Inferior parietal cortex (tissue), 1 donor: ENCODE data around the gene CCDC28A.
"Not testable (repeated sequence)": the region's sequence is repeated elsewhere in the genome, so short reads cannot be mapped to it uniquely, and the experiment has no call there.

Experiments
- DNase-seq: peaks from one replicate; pipeline ENCODE4 v3.0.0-alpha.2; 2016; ENCODE audit errors: extremely low spot score

The CCDC28A gene

DNA sequence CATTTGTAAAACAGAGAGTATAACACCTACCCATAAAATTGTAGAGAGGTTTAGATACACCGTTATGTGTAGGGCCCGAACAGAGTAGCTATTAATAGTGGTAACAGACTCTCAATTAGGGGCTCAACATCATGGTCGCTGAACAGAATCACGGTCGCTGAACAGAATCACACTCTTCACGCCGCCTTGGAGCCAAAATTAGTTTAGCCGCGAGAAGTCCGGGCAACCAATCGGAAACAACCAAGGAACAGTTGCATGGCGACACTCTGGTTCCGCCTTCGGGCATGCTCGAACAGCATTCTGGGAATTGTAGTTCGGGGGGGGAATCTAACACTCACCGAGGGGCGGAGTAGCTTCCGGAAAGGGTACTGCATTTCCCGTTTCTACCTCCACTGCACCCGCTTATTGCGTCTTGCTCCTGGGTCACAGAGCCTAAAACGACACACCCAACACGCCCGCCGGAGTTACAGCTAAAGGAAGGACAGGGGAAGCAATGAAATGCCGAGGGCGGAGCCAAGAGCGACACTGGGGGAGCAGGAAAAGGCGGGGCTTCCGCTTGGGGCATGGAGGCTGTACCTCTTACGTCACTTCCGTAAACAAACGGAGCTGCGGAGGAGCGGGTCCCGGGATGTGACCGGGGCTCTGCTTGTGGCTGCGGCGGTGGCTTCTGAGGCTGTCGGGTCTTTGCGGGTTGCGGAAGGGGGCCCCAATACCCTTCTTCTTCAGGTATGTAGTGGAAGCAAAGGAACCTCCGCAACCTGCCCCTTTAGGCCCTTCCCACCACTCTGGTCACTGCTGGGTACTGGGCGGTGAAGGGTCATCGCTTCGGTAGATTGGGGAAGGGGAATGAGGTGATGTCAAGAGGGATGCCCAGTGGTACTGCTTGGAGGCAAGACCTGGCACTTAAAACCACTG lies at the start of gene CCDC28A:
CCDC28A (plus strand) TSS at position 593 of the 915 bp plus-strand sequence. CDS start 2,352 bp downstream, outside the sequence.
- DNase-seq = peak; percentile 97

DNA sequence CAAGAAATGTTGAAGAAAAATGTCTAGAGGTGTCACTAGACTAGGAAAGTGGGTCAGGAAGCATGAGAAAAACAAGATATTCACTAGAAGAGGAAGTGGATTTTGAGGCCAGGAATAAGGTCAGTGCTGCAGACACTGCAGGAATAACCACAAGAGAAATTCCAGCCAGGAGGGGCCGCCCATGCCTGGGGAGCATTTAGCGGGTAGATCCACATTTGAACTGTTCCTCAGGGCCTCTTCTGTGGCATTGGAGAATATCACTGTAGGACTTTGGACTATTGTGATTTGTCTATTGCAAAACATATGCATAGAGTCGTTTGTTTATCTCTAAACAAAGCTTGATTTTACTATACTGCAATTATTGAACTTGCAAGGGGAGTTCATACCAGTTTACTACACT lies 49.6 kb upstream of the CCDC28A start:
- DNase-seq = no peak

- no peak for DNase-seq
Observed at GRCh38 chr6:138726066-138726756, 47.4 kb upstream of the CCDC28A start.

GRCh38 chr6:138726757-138727097 lies 46.8 kb upstream of the CCDC28A start:
- no peak for DNase-seq

DNA sequence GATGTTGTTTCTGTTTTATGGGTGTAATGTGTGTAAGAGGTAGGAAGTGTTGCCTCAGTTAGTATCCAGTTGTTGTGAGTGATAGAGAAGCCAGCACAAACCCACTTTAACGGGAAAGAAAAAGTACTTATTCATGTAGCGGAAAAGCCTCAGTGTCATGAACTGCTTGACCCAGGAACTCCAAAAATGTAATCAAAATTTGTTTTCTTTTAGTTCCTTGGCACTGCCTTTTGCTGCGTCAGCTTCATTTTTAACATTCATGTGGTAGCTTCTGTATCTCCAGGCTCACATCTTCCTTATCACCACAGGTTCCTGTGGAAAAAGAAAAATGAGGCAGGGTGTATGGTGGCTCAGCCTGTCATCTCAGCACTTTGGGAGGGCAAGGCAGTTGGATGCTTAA lies 46.4 kb upstream of the CCDC28A start:
- DNase-seq = no peak

DNA sequence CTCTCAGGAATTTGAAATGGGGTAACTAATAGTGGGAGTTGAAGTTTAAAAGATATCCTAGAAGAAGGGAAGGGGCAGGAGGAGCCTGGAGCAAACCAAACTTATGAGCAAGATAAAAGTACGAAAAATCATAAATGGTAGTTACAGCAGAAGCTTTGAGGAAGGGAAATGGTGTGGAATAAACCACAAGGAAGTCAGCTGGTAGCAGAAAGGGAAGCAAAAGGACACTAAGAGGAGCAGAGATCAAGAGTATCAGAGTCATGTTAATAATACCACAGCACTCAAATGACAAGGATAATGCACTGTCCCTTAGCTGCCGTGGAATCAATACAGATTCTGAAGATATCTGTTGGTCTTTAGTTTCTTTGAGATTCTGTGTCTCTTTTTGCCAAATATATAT lies 44.9 kb upstream of the CCDC28A start:
- DNase-seq = no peak

GRCh38 chr6:138730037-138730436 lies 43.5 kb upstream of the CCDC28A start:
- DNase-seq = not testable (repeated sequence)

GRCh38 chr6:138734585-138734984 lies 39.0 kb upstream of the CCDC28A start:
- no peak for DNase-seq

DNA sequence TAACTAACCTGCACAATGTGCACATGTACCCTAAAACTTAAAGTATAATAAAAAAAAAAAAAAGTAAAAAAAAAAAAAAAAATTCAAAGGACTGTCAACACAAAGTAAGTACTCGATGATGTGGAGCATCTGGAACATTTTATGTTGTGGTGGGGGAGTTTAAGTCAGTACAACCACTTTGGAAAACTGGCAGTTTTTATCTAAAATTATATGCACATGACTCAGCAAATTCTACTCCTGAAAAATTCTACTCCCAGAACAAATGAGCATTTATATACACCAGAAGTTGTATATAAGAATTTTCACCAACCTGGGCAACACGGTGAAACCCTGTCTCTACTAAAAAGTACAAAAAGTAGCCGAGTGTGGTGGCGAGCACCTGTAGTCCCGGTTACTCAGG lies 36.9 kb upstream of the CCDC28A start:
- DNase-seq = no peak

GRCh38 chr6:138752017-138752416 lies 21.6 kb upstream of the CCDC28A start:
- no peak for DNase-seq

DNA sequence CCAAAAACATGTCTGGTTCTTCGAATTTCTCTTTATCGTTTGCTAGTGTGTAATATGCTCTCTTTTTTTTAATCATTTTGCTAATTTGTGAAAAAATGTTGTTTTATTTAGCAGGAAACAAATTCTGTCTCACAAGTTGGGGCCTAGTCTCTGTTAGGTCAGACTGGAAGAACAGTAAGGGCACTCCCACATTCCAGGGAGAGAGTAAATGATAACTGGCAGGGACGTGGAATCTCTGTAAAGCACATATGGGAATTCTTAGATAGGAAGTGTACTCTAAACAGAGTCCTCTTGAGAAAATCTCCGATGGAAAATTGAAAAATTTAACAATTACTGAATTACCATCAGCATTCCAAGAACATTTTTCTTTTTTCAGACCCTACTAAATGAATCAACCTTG lies 16.4 kb upstream of the CCDC28A start:
- no peak for DNase-seq

DNA sequence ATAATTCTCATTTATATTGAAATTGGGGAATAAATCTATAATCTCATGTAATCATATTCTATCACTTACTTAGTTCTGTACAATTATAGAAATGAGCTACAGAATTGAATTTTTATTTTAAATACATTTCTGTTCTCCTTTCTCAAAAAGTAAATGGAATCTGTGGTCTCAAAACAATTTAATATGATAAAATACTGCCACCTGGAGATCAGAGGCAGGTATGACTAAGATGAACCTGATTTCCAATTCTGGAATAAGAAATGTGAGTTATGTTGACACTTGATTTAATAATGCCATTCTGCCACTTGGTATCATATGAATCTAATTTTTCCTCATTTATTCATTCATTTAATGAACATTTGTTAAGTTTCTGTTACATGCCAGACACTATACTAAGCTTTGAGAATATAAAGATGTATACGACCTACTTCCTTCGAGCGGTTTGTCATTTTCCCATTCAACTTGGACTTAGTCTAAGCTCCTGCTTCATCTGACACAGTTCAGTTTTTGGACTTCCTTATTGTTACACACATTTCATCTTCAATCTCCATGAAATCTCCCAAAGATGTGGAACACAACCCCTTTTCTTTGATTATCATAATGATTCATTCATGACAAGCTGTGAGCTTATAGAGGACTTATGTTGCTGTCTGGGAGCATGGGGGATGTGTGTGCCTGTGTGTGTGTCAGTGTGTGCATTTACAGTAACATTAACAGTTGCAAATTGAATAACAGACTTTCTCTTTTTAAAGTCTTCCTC lies 7.5 kb upstream of the CCDC28A start:
- DNase-seq = peak; percentile 78

- no peak for DNase-seq
Observed at GRCh38 chr6:138769102-138769676, 4.4 kb upstream of the CCDC28A start.

GRCh38 chr6:138772596-138773176 lies 883 bp upstream of the CCDC28A start:
- no peak for DNase-seq

DNA sequence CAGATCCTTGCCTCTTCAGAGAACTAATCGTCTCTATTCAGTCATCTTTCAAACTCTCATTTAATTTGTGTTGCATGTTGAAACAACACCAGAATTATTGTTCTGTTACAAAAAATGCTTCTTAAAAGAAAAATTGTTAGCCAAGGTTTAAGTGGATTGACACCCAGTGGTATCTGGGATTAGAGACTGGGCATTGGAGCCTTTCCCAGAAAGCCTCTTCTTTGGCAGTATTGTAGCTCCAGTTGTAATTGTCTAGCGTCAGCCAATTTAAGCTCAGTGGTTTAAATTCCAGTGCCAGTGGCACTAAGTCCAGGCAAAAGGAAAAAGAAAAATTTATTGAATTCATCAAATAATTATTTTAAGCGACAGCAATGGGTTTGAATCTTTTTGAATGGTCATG lies 801 bp downstream of the CCDC28A start:
- DNase-seq = peak; percentile 32

GRCh38 chr6:138776659-138777058 lies 3.1 kb downstream of the CCDC28A start:
- no peak for DNase-seq

DNA sequence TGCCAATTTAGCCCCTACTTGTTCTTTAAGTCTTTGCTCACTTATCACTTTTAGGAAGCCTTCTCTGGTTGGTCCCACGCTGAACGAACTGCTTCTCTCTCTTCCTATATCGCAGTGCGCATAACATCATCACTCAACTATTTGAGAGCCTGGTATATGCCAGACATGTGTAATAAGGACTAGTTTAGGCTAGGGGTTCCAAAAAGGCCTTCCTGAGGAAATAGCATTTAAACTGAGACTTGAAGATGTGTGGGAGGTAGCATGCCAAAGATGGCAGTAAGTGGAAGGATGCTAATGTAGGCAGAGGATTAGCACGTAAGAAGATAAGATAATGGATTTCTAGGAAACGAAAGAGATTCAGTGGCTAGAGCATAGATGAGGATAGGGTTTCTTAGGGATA lies 4.8 kb downstream of the CCDC28A start:
- DNase-seq = no peak

DNA sequence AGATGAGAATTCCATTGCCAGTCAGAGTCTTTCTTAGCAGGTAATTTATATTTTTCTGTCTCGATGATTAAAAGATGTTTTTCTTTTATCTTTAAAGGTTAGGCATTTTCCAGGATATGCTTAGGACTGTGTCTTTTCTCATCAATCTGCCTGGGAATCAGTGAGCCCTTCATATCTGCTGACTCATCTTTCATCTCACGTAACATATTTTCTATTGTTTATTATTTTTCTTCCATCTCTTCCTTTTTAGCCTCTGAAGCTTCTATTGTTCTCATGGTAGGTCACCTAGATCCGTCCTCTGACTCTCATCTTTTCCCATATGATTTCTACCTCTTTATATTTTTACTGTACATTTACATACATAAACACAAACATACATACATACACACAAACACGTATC lies 8.7 kb downstream of the CCDC28A start:
- no peak for DNase-seq

DNA sequence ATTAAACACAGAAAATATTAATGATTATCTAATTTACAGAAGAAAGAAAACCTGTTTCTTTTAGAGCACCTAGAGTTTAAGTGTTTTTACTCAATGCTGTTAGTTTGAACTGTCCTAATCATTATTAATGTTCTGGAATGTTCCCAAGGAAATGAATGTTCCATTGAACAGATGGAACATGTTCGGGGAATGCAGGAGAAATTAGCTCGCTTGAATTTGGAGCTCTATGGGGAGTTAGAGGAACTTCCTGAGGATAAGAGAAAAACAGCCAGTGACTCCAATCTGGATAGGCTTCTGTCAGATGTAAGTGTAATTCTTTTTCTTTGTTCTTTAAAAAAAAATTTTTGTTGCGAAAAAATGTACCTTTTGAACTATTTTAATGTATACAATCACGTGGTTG lies 11.5 kb downstream of the CCDC28A start:
- no peak for DNase-seq

DNA sequence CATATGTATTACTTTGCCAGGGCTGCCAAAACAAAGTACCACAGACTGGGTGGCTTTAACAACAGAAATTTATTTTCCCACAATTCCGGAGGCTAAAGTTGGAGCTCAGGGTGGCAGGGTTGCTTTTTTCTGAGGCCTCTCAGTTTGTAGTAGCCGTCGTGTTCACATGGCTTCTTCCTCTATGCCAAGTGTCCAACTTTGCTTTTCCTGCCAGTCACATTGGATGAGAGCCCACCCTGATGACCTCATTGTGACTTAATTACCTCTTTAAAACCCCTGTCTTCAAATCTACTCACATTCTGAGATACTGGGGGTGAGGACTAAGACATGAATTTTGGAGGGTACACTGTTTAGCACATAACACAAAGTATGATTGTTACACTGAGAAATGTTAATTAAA lies 12.4 kb downstream of the CCDC28A start:
- DNase-seq = peak; percentile 17

- no peak for DNase-seq
Observed at GRCh38 chr6:138787138-138787537, 13.6 kb downstream of the CCDC28A start.
